Stimulated activated CD4-positive, alpha-beta T cell treated with anti-CD3 and anti-CD28 coated beads, Interleukin-15, amount 100 ng/mL, for 24 hours (primary cell): ENCODE measurements around the gene TRAPPC5.

Source experiments
- DNase-seq: peaks from one replicate; pipeline ENCODE4 v3.0.0-alpha.2; 2020

TRAPPC5 gene

GRCh38 chr19:7680606-7681339 is at the start of gene TRAPPC5:
TSS of gene TRAPPC5 (plus strand) at chr19:7680833. CDS start at chr19:7682254, 1,421 bp downstream.
- peak; percentile 89 for DNase-seq

GRCh38 chr19:7631577-7631976 is 49.1 kb upstream of the TRAPPC5 start:
- no peak for DNase-seq

GRCh38 chr19:7632340-7633203 is 48.1 kb upstream of the TRAPPC5 start:
- no peak for DNase-seq

- no peak for DNase-seq
Measured at GRCh38 chr19:7633698-7634097, 46.9 kb upstream of the TRAPPC5 start, which contains the start of gene PCP2. TSS of gene PCP2 (minus strand) at chr19:7633719. CDS start at chr19:7633457, 262 bp downstream.

- DNase-seq: no peak
Measured at GRCh38 chr19:7635670-7636069, 45.0 kb upstream of the TRAPPC5 start.

GRCh38 chr19:7636317-7636690 is 44.3 kb upstream of the TRAPPC5 start:
- DNase-seq: no peak

- peak; percentile 91 for DNase-seq
Measured at GRCh38 chr19:7636691-7637373, 43.8 kb upstream of the TRAPPC5 start, which contains the start of gene STXBP2. TSS of gene STXBP2 (plus strand) at chr19:7637110. CDS start at chr19:7637150, 40 bp downstream.

GRCh38 chr19:7637374-7638256 is 43.0 kb upstream of the TRAPPC5 start:
- peak; percentile 26 for DNase-seq

- DNase-seq: no peak
Measured at GRCh38 chr19:7638802-7639465, 41.7 kb upstream of the TRAPPC5 start.

GRCh38 chr19:7639863-7640348 is 40.7 kb upstream of the TRAPPC5 start:
- no peak for DNase-seq

GRCh38 chr19:7640803-7641202 is 39.8 kb upstream of the TRAPPC5 start:
- DNase-seq: no peak

- no peak for DNase-seq
Measured at GRCh38 chr19:7641290-7642276, 39.0 kb upstream of the TRAPPC5 start.

- DNase-seq: no peak
Measured at GRCh38 chr19:7642295-7643030, 38.2 kb upstream of the TRAPPC5 start.

GRCh38 chr19:7643031-7643415 is 37.6 kb upstream of the TRAPPC5 start:
- no peak for DNase-seq

- peak; percentile 29 for DNase-seq
Measured at GRCh38 chr19:7643629-7644549, 36.7 kb upstream of the TRAPPC5 start.

GRCh38 chr19:7644550-7644877 is 36.1 kb upstream of the TRAPPC5 start:
- DNase-seq: no peak

- DNase-seq: no peak
Measured at GRCh38 chr19:7645163-7645562, 35.5 kb upstream of the TRAPPC5 start.

- DNase-seq: no peak
Measured at GRCh38 chr19:7645656-7646425, 34.8 kb upstream of the TRAPPC5 start.
